Activated naive CD4-positive, alpha-beta T cell (primary cell): ENCODE data around the gene RASEF.

Source experiments
- DNase-seq, 4 experiments: peaks; one replicate each; lab custom pipeline; 2025; lab: John Stamatoyannopoulos, UW

The RASEF gene

GRCh38 chr9:83012922-83013838, 49.8 kb downstream of the RASEF start:
- no peak for DNase-seq

DNA sequence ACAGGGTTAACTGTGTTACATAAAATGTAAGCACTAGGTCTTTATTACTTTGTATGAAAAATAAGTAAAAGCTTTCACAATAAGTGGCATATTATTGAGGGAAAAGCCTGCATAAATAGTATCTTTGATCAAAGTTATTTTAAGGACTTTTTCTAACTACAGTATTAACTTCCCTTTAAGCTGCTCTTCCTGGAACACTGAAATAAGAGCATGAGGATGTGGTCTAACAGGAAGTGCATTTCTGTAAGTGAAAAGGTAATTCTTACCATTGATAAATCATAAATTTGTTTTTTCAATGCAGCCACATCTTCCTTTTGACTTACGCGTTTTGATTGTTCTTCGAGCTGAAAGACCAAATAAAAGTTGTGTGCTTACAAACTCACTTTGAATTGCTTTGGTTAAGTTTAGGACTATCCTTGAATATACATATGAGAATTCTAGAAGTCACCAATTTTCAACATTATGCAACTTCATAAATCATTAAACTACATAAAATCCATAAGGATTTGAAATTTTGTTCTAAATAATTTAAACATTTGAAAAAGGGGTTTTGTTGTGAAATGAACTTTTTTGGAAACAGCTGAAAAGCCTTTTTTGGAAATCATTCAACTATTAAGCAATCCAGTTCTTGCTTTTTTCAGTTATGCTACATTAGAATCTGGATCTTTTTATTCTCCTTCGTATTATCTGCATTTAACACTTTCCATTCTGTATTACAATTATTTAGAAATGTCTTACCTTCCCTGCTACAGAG, 50.6 kb downstream of the RASEF start:
- no peak for DNase-seq

- DNase-seq, result no peak
These were observed 51.3 kb downstream of the RASEF start for GRCh38 chr9:83011611-83012010.

DNA sequence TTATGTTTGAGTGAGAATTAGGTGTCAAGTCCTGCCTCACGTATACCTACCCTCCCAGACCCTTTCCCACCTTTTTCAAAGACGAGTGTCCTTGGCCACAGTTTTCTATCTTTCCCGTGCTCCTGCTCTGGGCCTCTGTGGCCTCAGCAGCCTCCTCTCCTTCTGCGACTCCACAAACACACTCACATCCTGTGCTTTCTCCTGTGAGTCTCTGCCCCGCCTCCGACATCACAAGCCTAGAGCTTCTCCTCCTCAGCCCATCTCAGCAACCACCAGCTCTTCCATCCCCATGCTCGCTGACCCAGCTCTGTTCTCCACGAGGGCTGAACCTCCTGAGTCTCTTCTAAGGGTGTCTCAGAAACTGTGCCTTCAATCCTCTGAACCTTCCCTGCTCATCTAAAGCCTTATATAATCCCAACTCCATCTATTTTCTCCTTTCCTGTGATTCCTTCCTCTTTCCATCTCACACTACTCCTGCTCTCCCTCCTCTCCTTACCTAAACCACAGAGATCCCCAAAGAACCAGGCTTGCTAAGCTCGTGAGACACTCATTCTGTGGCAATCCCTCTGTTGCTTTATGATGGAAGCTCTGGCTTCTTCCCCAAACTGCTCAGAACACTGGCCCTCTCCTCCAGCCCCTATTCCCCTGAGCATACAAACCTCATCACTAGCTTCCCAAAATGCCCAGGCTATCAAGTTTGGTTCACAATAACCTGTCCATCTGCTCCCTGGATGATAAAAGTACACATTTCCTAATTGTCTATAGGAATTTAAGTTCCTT, 55.2 kb downstream of the RASEF start:
- DNase-seq, result no peak

- DNase-seq, result no peak
These were observed 56.6 kb downstream of the RASEF start for GRCh38 chr9:83006378-83006777.

DNA sequence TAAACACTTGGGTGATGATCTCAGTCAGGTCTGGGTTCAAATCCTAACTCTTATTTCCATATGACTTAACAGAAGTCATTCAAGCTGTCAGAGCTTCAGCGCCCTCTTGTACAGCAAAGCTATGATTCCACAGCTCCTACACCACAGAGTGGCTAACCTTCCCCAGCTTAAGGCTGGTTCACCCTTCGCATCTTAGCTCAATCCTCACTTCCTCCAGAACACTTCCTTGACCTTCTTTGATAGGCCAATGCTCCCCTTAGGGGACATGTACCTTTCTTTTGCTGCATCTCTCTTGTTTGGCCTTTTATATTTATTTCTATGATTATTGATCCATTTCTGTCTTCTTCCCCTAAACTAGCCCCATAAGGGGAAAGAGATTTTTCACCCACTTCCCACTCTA, 57.0 kb downstream of the RASEF start:
- no peak for DNase-seq

- DNase-seq, result no peak
These were observed 57.6 kb downstream of the RASEF start for GRCh38 chr9:83005361-83005760.

GRCh38 chr9:83002329-83002728, 60.6 kb downstream of the RASEF start:
- DNase-seq, result no peak

DNA sequence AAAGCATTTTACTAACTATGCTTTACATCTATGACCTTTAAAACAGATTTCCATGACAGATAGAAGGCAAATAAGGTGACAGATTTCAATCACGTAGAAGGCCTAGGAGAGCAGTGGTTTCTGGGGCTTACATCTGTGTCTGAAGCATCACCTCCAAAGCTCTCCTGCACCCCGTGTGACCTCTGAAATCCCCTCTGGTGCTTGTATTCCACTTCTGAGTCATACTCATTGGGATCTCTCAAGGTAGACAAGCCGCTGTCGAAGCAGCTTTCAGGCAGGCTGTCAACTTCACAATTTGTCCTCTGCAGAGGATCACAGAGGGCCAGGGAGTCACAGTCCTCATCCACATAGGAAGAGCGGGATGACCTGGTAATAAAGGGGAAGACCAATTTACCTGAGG, 62.2 kb downstream of the RASEF start:
- no peak for DNase-seq

- DNase-seq, result no peak
These were observed 64.5 kb downstream of the RASEF start for GRCh38 chr9:82998409-82998808.

GRCh38 chr9:82997476-82998140, 65.3 kb downstream of the RASEF start:
- no peak for DNase-seq

GRCh38 chr9:82996941-82997340, 66.0 kb downstream of the RASEF start:
- DNase-seq, result no peak

DNA sequence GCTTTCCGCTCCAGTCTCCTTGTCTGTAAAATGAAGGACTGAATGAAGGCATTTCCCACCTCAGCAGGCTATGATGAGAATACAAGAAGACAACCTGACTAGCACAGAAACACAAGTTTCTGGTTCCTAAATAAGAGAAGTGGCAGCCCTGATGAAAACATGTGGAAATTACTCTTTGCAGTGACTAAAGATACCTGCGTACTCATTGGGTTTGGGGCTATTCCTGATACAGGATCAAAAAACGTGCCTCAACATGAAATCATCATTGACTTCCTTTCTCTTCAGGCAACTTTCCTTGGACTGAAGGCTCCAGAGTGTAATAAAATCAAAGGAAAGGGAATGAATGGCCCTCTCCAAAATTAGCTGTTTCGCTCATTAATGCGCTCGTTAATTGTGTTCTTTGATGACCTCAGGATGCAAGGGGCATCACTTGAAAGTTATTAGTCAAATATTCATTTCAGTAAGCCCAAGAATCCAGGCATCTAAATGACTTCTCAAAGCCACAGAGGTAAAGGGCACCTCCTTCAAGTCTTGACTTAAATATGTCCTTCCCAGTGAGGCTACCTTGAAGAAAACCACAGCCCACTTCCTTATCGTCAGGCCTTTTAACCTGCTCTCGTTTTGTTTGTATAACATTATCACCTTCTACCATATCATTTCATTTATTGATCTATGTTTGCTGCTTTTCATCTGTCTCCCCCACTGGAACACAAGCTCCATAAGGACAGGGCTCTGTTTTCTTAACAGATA, 68.9 kb downstream of the RASEF start:
- DNase-seq, result no peak

GRCh38 chr9:82991671-82992070, 71.3 kb downstream of the RASEF start:
- no peak for DNase-seq

DNA sequence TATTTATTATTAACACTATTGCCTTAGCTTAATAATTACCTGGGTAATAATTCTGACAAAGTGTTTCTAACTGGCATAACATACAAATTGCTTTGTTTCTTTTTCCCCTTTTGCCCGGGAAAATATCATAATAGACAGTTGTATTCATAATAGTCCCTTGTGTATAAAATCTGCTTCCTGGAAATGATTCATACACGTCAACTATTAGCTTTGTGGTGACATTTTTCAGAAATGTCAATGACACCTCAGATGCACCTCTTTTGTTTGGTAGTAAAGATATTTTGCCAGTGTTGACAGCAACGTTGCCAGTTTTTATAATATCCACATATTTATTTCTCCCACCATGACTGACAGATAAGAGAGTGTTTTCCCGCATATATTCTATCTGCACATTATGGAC, 73.0 kb downstream of the RASEF start:
- DNase-seq, result no peak

DNA sequence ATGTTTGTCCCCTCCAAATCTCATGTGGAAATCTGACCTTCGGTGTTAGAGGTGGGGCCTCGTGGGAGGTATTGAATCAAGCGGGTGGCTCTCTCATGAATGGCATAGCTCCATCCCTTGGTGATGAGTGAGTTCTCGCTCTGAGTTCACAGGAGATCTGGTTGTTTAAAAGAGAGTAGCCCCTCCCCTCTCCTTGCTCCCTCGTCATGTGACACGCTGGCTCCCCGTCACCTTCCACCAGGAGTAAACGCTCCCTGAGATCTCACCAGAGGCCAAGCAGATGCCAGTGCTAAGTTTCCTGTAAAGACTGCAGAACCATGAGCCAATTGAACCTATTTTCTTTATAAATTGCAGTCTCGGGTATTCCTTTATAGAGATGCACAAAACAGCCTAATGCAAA, 74.5 kb downstream of the RASEF start:
- no peak for DNase-seq

- no peak for DNase-seq
These were observed 75.4 kb downstream of the RASEF start for GRCh38 chr9:82987370-82988189.

DNA sequence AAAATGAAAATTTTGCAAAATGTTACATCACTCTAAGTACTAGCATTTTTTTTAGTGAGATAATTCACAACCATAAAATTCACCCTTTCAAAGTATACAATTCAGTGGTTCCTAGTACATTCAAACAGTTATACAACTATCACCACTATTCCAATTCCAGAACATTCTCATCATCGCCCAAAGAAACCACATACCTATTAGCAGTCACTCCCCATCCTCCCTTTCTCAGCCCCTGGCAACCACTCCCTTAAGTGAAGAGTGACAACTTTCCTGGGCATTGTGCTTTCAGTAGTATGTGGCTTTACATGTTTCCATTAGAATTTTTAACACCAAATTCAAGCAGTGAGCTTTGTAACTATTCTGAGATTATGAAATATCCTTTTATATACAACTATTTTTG, 81.4 kb downstream of the RASEF start:
- DNase-seq, result no peak

GRCh38 chr9:82975176-82975575, 87.8 kb downstream of the RASEF start:
- no peak for DNase-seq

DNA sequence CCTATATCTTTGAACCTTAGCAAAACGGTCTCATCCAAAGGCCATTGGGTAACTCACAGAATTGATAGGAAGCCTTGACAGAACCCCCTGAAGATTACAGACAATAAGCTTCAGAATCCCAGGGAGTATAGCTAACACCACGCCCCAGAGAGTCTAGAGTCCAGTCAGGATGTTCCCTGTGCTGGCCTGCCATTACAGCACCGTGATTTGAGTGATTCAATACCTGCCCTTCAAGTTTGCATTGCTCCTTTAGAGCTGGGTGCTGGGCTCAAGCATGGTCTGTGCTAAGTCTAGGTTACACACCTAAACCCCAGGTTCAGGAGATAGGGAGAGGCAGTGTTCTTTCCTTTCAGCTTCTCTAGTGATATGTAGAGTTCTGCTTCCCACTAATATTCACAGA, 90.5 kb downstream of the RASEF start:
- DNase-seq, result no peak
